ENCODE measurements around the gene TFAP2E. TPM values are rescaled to one million over a fixed set of nuclear protein-coding genes. Genes with fewer than 3 reads are reported as not detected.

Gene TFAP2E
- total RNA-seq, 1 donor from 2014 or later = 0.41 TPM

GRCh38 chr1:35564037-35564883 is 8.9 kb upstream of the TFAP2E start:
- H3K9ac ChIP-seq (ENCODE audit: low read length) = no peak overlapping the region
- no peak overlapping the region for H3K27ac ChIP-seq (ENCODE audit: low read depth, low read length)
- H3K36me3 ChIP-seq (ENCODE audit: insufficient read depth, low read length) = peaks cover 8% of the 10 kb centered on the region
- peaks cover 10% of the 10 kb centered on the region for H3K36me3 Mint-ChIP-seq (ENCODE audit: low read depth, unreplicated experiment)
- no peaks in the 10 kb centered on the region for H3K27me3 Mint-ChIP-seq (ENCODE audit: low read depth, unreplicated experiment)
- DNase-seq (ENCODE audit: low read depth) (peak; percentile 34), FAIRE-seq (no peak)
- peaks cover 86% of the 10 kb centered on the region for H4K20me1 ChIP-seq (ENCODE audit: insufficient read depth, low read length)
- H3K4me2 ChIP-seq (ENCODE audit: low read length) = no peak overlapping the region
- H3K4me1 Mint-ChIP-seq (ENCODE audit: low read depth, unreplicated experiment) = peaks cover 16% of the 10 kb centered on the region
- no peak overlapping the region for H3K27ac Mint-ChIP-seq (ENCODE audit: unreplicated experiment)
- H3K27me3 ChIP-seq (ENCODE audit: insufficient read depth, low read length) = no peaks in the 10 kb centered on the region
- no peak overlapping the region for H3K4me3 ChIP-seq (ENCODE audit: insufficient read depth, low read depth, low read length)
- H3K4me1 ChIP-seq (ENCODE audit: insufficient read depth, low read length) = peaks cover 11% of the 10 kb centered on the region
- H3K4me3 Mint-ChIP-seq (ENCODE audit: unreplicated experiment) = no peak overlapping the region
- H3K9me3 Mint-ChIP-seq (ENCODE audit: unreplicated experiment) = no peaks in the 10 kb centered on the region
- H3K79me2 ChIP-seq (ENCODE audit: insufficient read depth, low read length) = peaks cover 32% of the 10 kb centered on the region
- H2AFZ ChIP-seq (ENCODE audit: low read depth, low read length) = no peak overlapping the region
- no peak for TF ChIP-seq EZH2 (IDR thresholded peaks at IDR 0.05; ENCODE audit: insufficient read depth, low read length)
- TF ChIP-seq CTCF (IDR thresholded peaks at IDR 0.05; ENCODE audit: insufficient read depth, low read depth, low read length) = peak; percentile 82
- no peaks in the 10 kb centered on the region for H3K9me3 ChIP-seq (ENCODE audit: insufficient read depth, low read depth, low read length)

DNA sequence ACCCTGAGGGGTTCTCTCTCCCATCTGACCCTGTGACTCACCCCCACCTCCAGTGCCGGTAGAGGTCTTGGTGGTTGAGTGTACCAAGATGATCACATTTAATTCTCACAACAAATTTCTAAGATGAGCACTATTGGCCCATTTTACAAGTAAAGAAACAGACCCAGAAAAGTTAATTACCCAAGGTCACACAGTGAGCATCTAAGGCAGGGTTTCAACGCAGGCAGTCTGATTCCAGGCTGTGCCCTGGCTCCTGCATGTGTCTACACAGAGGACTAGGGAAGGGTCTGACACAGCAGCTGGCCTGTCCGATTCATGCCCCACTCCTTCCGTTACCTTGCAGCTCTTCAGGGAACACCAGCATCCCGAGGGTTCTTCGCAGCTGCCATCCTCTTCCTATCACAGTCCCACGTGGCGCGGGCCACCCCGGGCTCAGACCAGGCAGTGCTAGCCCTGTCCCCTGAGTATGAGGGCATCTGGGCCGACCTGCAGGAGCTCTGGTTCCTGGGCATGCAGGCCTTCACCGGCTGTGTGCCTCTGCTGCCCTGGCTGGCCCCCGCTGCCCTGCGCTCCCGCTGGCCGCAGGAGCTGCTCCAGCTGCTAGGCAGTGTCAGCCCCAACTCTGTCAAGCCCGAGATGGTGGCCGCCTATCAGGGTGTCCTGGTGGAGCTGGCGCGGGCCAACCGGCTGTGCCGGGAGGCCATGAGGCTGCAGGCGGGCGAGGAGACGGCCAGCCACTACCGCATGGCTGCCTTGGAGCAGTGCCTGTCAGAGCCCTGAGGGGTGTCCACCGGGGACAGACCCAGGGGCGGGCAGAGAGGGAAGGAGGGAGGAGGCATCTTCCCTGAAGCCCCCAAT is 8.0 kb upstream of the TFAP2E start:
- Mint-ChIP-seq H3K36me3 (ENCODE audit: low read depth, unreplicated experiment) (peaks cover 10% of the 10 kb centered on the region), H3K27me3 (ENCODE audit: low read depth, unreplicated experiment) (peaks cover under 1% of the 10 kb centered on the region)
- peak; percentile 58 for FAIRE-seq

More for the DNA sequence above, 8.0 kb upstream of the TFAP2E start:
- Mint-ChIP-seq H3K9me3 (ENCODE audit: unreplicated experiment) (no peaks in the 10 kb centered on the region), H3K4me1 (ENCODE audit: low read depth, unreplicated experiment) (peaks cover 13% of the 10 kb centered on the region), H3K27ac (ENCODE audit: unreplicated experiment) (no peak overlapping the region), H3K4me3 (ENCODE audit: unreplicated experiment) (no peak overlapping the region)
- H3K27ac ChIP-seq (ENCODE audit: low read depth, low read length) = no peak overlapping the region
- H3K4me1 ChIP-seq (ENCODE audit: insufficient read depth, low read length) = peaks cover 8% of the 10 kb centered on the region
- H3K36me3 ChIP-seq (ENCODE audit: insufficient read depth, low read length) = peaks cover 8% of the 10 kb centered on the region
- H3K9me3 ChIP-seq (ENCODE audit: insufficient read depth, low read depth, low read length) = no peaks in the 10 kb centered on the region
- TF ChIP-seq EZH2 (IDR thresholded peaks at IDR 0.05; ENCODE audit: insufficient read depth, low read length) (no peak), CTCF (IDR thresholded peaks at IDR 0.05; ENCODE audit: insufficient read depth, low read depth, low read length) (no peak)
- no peaks in the 10 kb centered on the region for H3K27me3 ChIP-seq (ENCODE audit: insufficient read depth, low read length)
- H3K79me2 ChIP-seq (ENCODE audit: insufficient read depth, low read length) = peaks cover 25% of the 10 kb centered on the region
- no peak for DNase-seq (ENCODE audit: low read depth)
- H3K4me3 ChIP-seq (ENCODE audit: insufficient read depth, low read depth, low read length) = no peak overlapping the region
- H4K20me1 ChIP-seq (ENCODE audit: insufficient read depth, low read length) = peaks cover 84% of the 10 kb centered on the region
- no peak overlapping the region for H2AFZ ChIP-seq (ENCODE audit: low read depth, low read length)
- no peak overlapping the region for H3K9ac ChIP-seq (ENCODE audit: low read length)
- H3K4me2 ChIP-seq (ENCODE audit: low read length) = no peak overlapping the region
